AG04450 (cell line): ENCODE results near the gene EPHA4. TPM values are rescaled to one million over a fixed set of nuclear protein-coding genes. Genes with fewer than 3 reads are reported as not detected.

Experiments
- CTCF ChIA-PET: fragments of 300-600, 350-600 bp; formaldehyde crosslinking; extraction: SDS; loops from one replicate; lab custom pipeline; 2022; ENCODE audit warnings: antibody characterized with exemption, inconsistent platforms; lab: Charles Lee
- POLR2A ChIA-PET: fragments of 350-600 bp; formaldehyde crosslinking; extraction: SDS; loops from one replicate; lab custom pipeline; 2021; ENCODE audit warnings: antibody characterized with exemption, inconsistent platforms; lab: Yijun Ruan, JAX
- DNase-seq: peaks from one replicate; pipeline ENCODE4 v3.0.0-alpha.2; 2011; ENCODE audit warnings: low read depth, low spot score
- H3K27ac ChIP-seq: one replicate; pipeline ENCODE4 v1.5.1; 2012; ENCODE audit warnings: low read depth, low read length, control low read depth
- H3K27me3 ChIP-seq: one replicate; pipeline ENCODE4 v1.6.0; 2012; ENCODE audit warnings: low read length; ENCODE audit not compliant: control insufficient read depth, insufficient read depth
- H3K4me3 ChIP-seq: 2 replicates; pipeline ENCODE4 v1.5.1; 2011; ENCODE audit warnings: mild to moderate bottlenecking, low read depth, low read length, control low read depth
- H3K9me3 ChIP-seq: 2 replicates; pipeline ENCODE4 v1.5.1; 2012; ENCODE audit warnings: low read length; ENCODE audit not compliant: control insufficient read depth, insufficient read depth
- CTCF ChIP-seq: IDR thresholded peaks from 2 replicates; pipeline ENCODE4 v1.5.1; 2011; ENCODE audit warnings: low read depth, low read length, control low read depth, inconsistent platforms
- polyA plus RNA-seq: library from polyadenylated mRNA; depleted of rRNA; stranded (reverse); fragments of >200 nt; gene quantifications from 2 replicates; pipeline ENCODE4 v1.2.3, GENCODE V29; 2011

Gene EPHA4
- polyA plus RNA-seq, 1 experiment: 37.9 TPM

- POLR2A ChIA-PET: no interaction called here
- Histone ChIP-seq H3K9me3 (no peaks in the 10 kb centered on the region), H3K4me3 (no peak overlapping the region), H3K27me3 (peaks cover 10% of the 10 kb centered on the region), H3K27ac (no peak overlapping the region)
- DNase-seq: no peak
- CTCF ChIA-PET: no interaction called here
- TF ChIP-seq CTCF: no peak
Measured at GRCh38 chr2:221371347-221371746, 200.8 kb downstream of the EPHA4 start.

GRCh38 chr2:221370857-221371211, 201.3 kb downstream of the EPHA4 start:
- Histone ChIP-seq H3K27me3 (peaks cover 10% of the 10 kb centered on the region), H3K4me3 (no peak overlapping the region), H3K9me3 (no peaks in the 10 kb centered on the region), H3K27ac (no peak overlapping the region)
- DNase-seq: no peak
- CTCF ChIA-PET: no interaction called here
- POLR2A ChIA-PET: no interaction called here
- no peak for TF ChIP-seq CTCF

- H3K4me3 ChIP-seq: no peak overlapping the region
- TF ChIP-seq CTCF: no peak
- peaks cover 10% of the 10 kb centered on the region for H3K27me3 ChIP-seq
- ChIA-PET POLR2A (no interaction called here), CTCF (no interaction called here)
- H3K9me3 ChIP-seq: no peaks in the 10 kb centered on the region
- H3K27ac ChIP-seq: no peak overlapping the region
- DNase-seq: no peak
Measured at GRCh38 chr2:221370076-221370856, 201.8 kb downstream of the EPHA4 start.
